ENCODE measurements around the gene CHAC1. TPM values are rescaled to one million over a fixed set of nuclear protein-coding genes. Genes with fewer than 3 reads are reported as not detected.

CHAC1 gene
- total and polyA plus RNA-seq, 2 of the 13 experiments (the other 11 are each of a cell fraction or from before 2014, with no cell fraction given) = 0.44 TPM; not detected in 1

DNA sequence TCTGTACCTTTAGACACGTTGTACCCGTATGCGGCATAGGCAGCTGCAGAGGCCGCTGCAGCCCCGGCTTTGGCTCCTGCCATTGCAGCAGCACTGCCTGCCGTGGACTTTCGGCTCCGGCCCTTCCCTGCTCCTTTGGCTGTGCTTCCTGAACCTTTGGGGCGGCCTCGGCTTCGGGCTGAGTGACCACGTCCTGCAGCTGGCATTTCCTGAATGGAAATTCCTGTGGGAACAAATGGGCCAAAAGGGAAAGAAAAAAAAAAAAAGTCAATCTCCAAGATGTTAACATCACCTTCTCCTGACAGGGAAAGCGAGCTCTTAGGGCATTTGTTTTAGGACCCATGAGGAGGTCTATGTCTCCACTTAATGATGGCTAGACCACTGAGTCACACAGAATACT, 29.6 kb downstream of the CHAC1 start:
- in situ Hi-C loops (cut with HindIII; ENCODE audit: extremely low pct_ligation_motif_present, low pct_unique_long_range_greater_than_20kb) (no loop called here), intact Hi-C loops (cut with micrococcal nuclease; ENCODE audit: unreplicated experiment) (no loop called here)
- H3K9ac ChIP-seq (ENCODE audit: insufficient read depth, low read depth, low read length) = no peak overlapping the region
- ATAC-seq = no peak
- H3K4me2 ChIP-seq (ENCODE audit: low read depth, low read length) = no peak overlapping the region
- ChIA-PET CTCF (ENCODE audit: low intra/inter-chr PET ratio, low total read pairs) (no interaction called here), POLR2A (no interaction called here)
- TF ChIP-seq, protein P1, sequence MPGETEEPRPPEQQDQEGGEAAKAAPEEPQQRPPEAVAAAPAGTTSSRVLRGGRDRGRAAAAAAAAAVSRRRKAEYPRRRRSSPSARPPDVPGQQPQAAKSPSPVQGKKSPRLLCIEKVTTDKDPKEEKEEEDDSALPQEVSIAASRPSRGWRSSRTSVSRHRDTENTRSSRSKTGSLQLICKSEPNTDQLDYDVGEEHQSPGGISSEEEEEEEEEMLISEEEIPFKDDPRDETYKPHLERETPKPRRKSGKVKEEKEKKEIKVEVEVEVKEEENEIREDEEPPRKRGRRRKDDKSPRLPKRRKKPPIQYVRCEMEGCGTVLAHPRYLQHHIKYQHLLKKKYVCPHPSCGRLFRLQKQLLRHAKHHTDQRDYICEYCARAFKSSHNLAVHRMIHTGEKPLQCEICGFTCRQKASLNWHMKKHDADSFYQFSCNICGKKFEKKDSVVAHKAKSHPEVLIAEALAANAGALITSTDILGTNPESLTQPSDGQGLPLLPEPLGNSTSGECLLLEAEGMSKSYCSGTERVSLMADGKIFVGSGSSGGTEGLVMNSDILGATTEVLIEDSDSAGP (CRISPR knock-in tag; IDR thresholded peaks at IDR 0.05; ENCODE audit: borderline replicate concordance) = no peak
- no peaks in the 10 kb centered on the region for H4K20me1 ChIP-seq (ENCODE audit: insufficient read depth, low read length)
- no peak overlapping the region for H3K4me3 ChIP-seq (replicated peaks in 1 of 3; ENCODE audit: insufficient read depth in 1 of 3, low read depth in 2 of 3, low read length in 3 of 3)
- no peaks in the 10 kb centered on the region for H3K4me1 ChIP-seq (ENCODE audit: insufficient read depth, low read length)
- H3K27ac ChIP-seq (ENCODE audit: extremely low read length, insufficient read depth, low read length) = no peak overlapping the region
- no peaks in the 10 kb centered on the region for H3K79me2 ChIP-seq (ENCODE audit: insufficient read depth, low read length)
- BruUV-seq (replicated peaks) = no TSS peak
- H3K27me3 ChIP-seq (ENCODE audit: control insufficient read depth in 1 of 2, insufficient read depth in 2 of 2, low read length in 2 of 2) = no peaks in the 10 kb centered on the region
- WGBS (ENCODE audit: low lambda C conversion rate) = 97% methylated on average over 13 of the region's 13 CpGs
- FAIRE-seq = no peak
- H2AFZ ChIP-seq (ENCODE audit: low read length) = no peak overlapping the region
- no peaks in the 10 kb centered on the region for H3K9me3 ChIP-seq (ENCODE audit: low read length)
- DNase-seq (ENCODE audit: low spot score) = no peak
- peaks cover 40 to 95% of the 10 kb centered on the region in 2 experiments for H3K36me3 ChIP-seq (replicated peaks in 1 of 2; ENCODE audit: control insufficient read depth in 1 of 2, insufficient read depth in 2 of 2, low read length in 2 of 2)

DNA sequence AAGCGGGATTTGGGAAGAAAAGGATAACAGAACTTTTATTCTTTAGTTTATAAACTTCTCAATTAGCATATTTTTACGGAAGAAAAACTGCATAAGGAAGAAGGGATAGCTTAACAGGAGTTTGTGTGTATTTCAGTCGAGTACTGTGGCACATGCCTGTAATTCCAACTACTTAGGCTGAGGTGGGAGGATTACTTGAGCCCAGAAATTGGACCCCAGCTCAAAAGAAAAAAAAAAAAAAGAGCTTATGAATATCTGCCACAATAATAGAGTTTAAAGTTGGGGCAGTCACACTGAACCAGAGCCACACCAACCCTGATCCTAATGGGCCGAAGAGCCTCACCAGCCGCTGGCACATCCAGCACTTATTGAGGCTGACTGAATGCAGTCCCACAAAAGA, 31.1 kb downstream of the CHAC1 start:
- WGBS (ENCODE audit: low lambda C conversion rate) = 98% methylated on average over 5 of the region's 5 CpGs
- no peak for DNase-seq (ENCODE audit: low spot score)

More for the DNA sequence above, 31.1 kb downstream of the CHAC1 start:
- Histone ChIP-seq H3K27ac (ENCODE audit: extremely low read length, insufficient read depth, low read length) (no peak overlapping the region), H4K20me1 (ENCODE audit: insufficient read depth, low read length) (no peaks in the 10 kb centered on the region), H3K4me1 (ENCODE audit: insufficient read depth, low read length) (no peaks in the 10 kb centered on the region), H3K4me2 (ENCODE audit: low read depth, low read length) (no peak overlapping the region), H2AFZ (ENCODE audit: low read length) (no peak overlapping the region), H3K9ac (ENCODE audit: insufficient read depth, low read depth, low read length) (no peak overlapping the region), H3K36me3 (replicated peaks in 1 of 2; ENCODE audit: control insufficient read depth in 1 of 2, insufficient read depth in 2 of 2, low read length in 2 of 2) (peaks cover 39 to 82% of the 10 kb centered on the region in 2 experiments), H3K4me3 (replicated peaks in 1 of 3; ENCODE audit: insufficient read depth in 1 of 3, low read depth in 2 of 3, low read length in 3 of 3) (no peak overlapping the region), H3K79me2 (ENCODE audit: insufficient read depth, low read length) (no peaks in the 10 kb centered on the region), H3K9me3 (ENCODE audit: low read length) (no peaks in the 10 kb centered on the region), H3K27me3 (ENCODE audit: control insufficient read depth in 1 of 2, insufficient read depth in 2 of 2, low read length in 2 of 2) (no peaks in the 10 kb centered on the region)
- no peak for ATAC-seq
- no peak for FAIRE-seq
- BruUV-seq (replicated peaks) = no TSS peak
- POLR2A ChIA-PET = no interaction called here
- in situ Hi-C loops (cut with HindIII; ENCODE audit: extremely low pct_ligation_motif_present, low pct_unique_long_range_greater_than_20kb) (no loop called here), intact Hi-C loops (cut with micrococcal nuclease; ENCODE audit: unreplicated experiment) (no loop called here)
- TF ChIP-seq, protein P2, sequence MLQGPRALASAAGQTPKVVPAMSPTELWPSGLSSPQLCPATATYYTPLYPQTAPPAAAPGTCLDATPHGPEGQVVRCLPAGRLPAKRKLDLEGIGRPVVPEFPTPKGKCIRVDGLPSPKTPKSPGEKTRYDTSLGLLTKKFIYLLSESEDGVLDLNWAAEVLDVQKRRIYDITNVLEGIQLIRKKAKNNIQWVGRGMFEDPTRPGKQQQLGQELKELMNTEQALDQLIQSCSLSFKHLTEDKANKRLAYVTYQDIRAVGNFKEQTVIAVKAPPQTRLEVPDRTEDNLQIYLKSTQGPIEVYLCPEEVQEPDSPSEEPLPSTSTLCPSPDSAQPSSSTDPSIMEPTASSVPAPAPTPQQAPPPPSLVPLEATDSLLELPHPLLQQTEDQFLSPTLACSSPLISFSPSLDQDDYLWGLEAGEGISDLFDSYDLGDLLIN (CRISPR knock-in tag; IDR thresholded peaks at IDR 0.05; ENCODE audit: borderline replicate concordance) = no peak
- no peak for TF ChIP-seq ZNF24 (IDR thresholded peaks at IDR 0.05)
- TF ChIP-seq MAFK (conservative IDR thresholded peaks at IDR 0.05 in 1 of 2, IDR thresholded peaks at IDR 0.05 in 1 of 2; ENCODE audit: low read length in 2 of 2) = no peak
- no peak for TF ChIP-seq ZNF678 (CRISPR knock-in tag; IDR thresholded peaks at IDR 0.05)
- TF ChIP-seq KDM2A (CRISPR knock-in tag; IDR thresholded peaks at IDR 0.05; ENCODE audit: borderline replicate concordance, low read depth) = no peak
- CTCF ChIA-PET (ENCODE audit: low intra/inter-chr PET ratio, low total read pairs) = no interaction called here
